Stomach (tissue), 9 donors: ENCODE data around the gene METAP2. TPM values are rescaled to one million over a fixed set of nuclear protein-coding genes. Genes with fewer than 3 reads are reported as not detected.

ENCODE experiments used
- DNase-seq, 2 donors: peaks; one replicate each; pipeline versions ENCODE4 v3.0.0 to v3.0.0-alpha.2; 2013 to 2019
- H3K27ac ChIP-seq, 5 donors: fragments of 200-600 bp in 4 of 5; sonication (generic) in 4 of 5; one replicate each; pipeline ENCODE4 v1.5.1; 2013 to 2019; ENCODE audit warnings: mild to moderate bottlenecking in 1 of 5, moderate library complexity in 1 of 5
- H3K27me3 ChIP-seq, 3 donors: fragments of 200-600 bp; sonication (generic); one replicate each; pipeline ENCODE4 v1.5.1; 2017 to 2019; ENCODE audit warnings: mixed run types in 1 of 3
- H3K36me3 ChIP-seq, 4 donors: fragments of 200-600 bp; sonication (generic); 1 replicate in 3 of 4; 2 replicates in 1 of 4; pipeline ENCODE4 v1.5.1; 2016 to 2019
- H3K4me1 ChIP-seq, 4 donors: fragments of 200-600 bp; sonication (generic); one replicate each; pipeline ENCODE4 v1.5.1; 2016 to 2019
- H3K4me3 ChIP-seq, 4 donors: fragments of 200-600 bp; sonication (generic) in 3 of 4; one replicate each; pipeline ENCODE4 v1.5.1; 2016 to 2019; ENCODE audit warnings: mild to moderate bottlenecking in 1 of 4
- H3K9me3 ChIP-seq, 4 donors: fragments of 200-600 bp; sonication (generic); one replicate each; pipeline ENCODE4 v1.5.1; 2016 to 2019
- EP300 ChIP-seq: sonication (generic); formaldehyde crosslinking; IDR thresholded peaks from one replicate; pipeline ENCODE4 v1.6.1; 2017; ENCODE audit warnings: antibody characterized with exemption
- POLR2A ChIP-seq, 4 donors: fragments of 450-650 bp; IDR thresholded peaks; one replicate each; pipeline ENCODE4 v1.6.1; 2016; ENCODE audit warnings: antibody characterized with exemption in 4 of 4, control low read depth in 2 of 4, mild to moderate bottlenecking in 1 of 4, moderate library complexity in 1 of 4
- POLR2AphosphoS5 ChIP-seq, 3 donors: sonication (generic); formaldehyde crosslinking; IDR thresholded peaks; one replicate each; pipeline ENCODE4 v1.6.1; 2016; ENCODE audit warnings: antibody characterized with exemption in 3 of 3
- WGBS, 5 donors: extraction: QIAGEN DNeasy Blood & Tissue Kit in 3 of 5; methylation state at CpG; one replicate each; pipeline versions ENCODE4 v1.1.5 to v1.1.7; 2013 to 2018; 5-methylcytosine and 5-hydroxymethylcytosine counted together
- intact Hi-C: fragments of 100-400 bp; cut with DNase I; formaldehyde crosslinking; loops from one replicate; pipeline ENCODE4 v1.15.1; 2023; ENCODE audit warnings: low total_unique reads
- polyA plus RNA-seq, 3 donors: library from polyadenylated mRNA; stranded (reverse); fragments of 200-250 nt; gene quantifications; one replicate each; pipeline ENCODE4 v1.2.3, GENCODE V29; 2013
- total RNA-seq, 5 donors: library from RNA; depleted of rRNA; stranded (reverse); fragments of >200 nt; gene quantifications; one replicate each; pipeline versions ENCODE4 v1.1.0 to v1.2.3, GENCODE V29; 2014 to 2016
- TF ChIP-seq, protein P1 (sequence below), 7 experiments: fragments of 450-650 bp in 4 of 7; fragments of 200-600 bp in 3 of 7; sonication (generic) in 3 of 7; IDR thresholded peaks; one replicate each; pipeline ENCODE4 v1.5.1; 2016 to 2019; ENCODE audit warnings: antibody characterized with exemption in 7 of 7, control low read depth in 2 of 7, mild to moderate bottlenecking in 1 of 7
- donor health status: healthy with polysubstance abuse.
- donor health status: Bipolar disorder and iron deficiency.
- donor health status: healthy.

METAP2 gene
- total and polyA plus RNA-seq, 8 donors, result 14.0 to 111 (median 43.6) TPM

DNA sequence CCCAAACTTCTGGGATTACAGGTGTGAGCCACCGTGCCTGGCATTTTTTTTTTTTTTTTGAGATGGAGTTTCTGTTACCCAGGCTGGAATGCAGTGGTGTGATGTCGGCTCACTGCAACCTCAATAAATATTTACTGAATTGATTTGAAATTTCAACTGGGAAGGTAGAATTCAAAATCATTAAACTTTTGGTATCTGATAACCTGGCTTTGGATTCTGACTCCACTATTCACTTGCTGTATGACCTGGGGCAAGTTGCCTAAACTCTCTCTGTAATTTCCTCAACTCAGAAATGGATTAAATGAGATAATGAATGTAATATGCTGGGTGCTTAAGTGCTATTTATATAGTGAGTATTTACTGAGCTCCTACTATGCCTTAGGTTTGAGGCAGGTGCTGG lies 8.7 kb upstream of the METAP2 start:
- intact Hi-C loops, result no loop called here
- Histone ChIP-seq H3K4me3 (no peak overlapping the region), H3K9me3 (no peaks in the 10 kb centered on the region), H3K27ac (no peak overlapping the region), H3K4me1 (no peaks in the 10 kb centered on the region), H3K36me3 (no peaks in the 10 kb centered on the region), H3K27me3 (no peaks in the 10 kb centered on the region)
- DNase-seq, result no peak
- 24 to 50% (median 32%) methylated on average over 2 of the region's 2 CpGs for WGBS, 5 donors
- TF ChIP-seq EP300, result no peak
- no peak for TF ChIP-seq POLR2A (IDR thresholded peaks at IDR 0.05)
- no peak for TF ChIP-seq POLR2AphosphoS5 (IDR thresholded peaks at IDR 0.05)
- TF ChIP-seq, protein P1, sequence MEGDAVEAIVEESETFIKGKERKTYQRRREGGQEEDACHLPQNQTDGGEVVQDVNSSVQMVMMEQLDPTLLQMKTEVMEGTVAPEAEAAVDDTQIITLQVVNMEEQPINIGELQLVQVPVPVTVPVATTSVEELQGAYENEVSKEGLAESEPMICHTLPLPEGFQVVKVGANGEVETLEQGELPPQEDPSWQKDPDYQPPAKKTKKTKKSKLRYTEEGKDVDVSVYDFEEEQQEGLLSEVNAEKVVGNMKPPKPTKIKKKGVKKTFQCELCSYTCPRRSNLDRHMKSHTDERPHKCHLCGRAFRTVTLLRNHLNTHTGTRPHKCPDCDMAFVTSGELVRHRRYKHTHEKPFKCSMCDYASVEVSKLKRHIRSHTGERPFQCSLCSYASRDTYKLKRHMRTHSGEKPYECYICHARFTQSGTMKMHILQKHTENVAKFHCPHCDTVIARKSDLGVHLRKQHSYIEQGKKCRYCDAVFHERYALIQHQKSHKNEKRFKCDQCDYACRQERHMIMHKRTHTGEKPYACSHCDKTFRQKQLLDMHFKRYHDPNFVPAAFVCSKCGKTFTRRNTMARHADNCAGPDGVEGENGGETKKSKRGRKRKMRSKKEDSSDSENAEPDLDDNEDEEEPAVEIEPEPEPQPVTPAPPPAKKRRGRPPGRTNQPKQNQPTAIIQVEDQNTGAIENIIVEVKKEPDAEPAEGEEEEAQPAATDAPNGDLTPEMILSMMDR (IDR thresholded peaks at IDR 0.05), result no peak

DNA sequence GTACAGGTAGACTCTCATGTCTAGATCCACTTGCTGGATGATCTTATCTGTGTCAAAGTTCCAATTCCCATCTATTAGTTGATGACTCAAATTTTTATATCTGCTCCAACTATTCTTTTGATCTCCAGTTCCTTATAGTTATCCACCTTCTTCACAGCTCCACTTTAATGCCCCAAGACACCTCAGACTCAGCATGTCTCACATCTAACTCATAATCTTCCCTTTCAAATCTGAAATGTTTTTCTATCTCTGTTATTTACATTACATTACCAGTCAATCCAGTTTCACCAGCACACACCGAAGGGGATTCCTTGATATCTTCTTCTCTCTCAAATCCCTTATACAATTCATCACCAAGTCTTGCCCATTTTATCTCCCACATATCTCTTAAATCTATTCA lies 3.7 kb upstream of the METAP2 start:
- Histone ChIP-seq H3K4me3 (no peak overlapping the region), H3K4me1 (peaks cover 7 to 16% (median 15%) of the 10 kb centered on the region in 4 donors), H3K36me3 (no peaks in the 10 kb centered on the region), H3K9me3 (no peaks in the 10 kb centered on the region), H3K27ac (no peak overlapping the region), H3K27me3 (no peaks in the 10 kb centered on the region)
- no peak for DNase-seq
- TF ChIP-seq POLR2AphosphoS5 (IDR thresholded peaks at IDR 0.05), result no peak
- TF ChIP-seq, protein P1 (IDR thresholded peaks at IDR 0.05), result no peak
- no peak for TF ChIP-seq POLR2A (IDR thresholded peaks at IDR 0.05)
- TF ChIP-seq EP300, result no peak
- intact Hi-C loops, result no loop called here
- WGBS, 5 donors, result 30 to 65% (median 47%) methylated on average over 1 of the region's 1 CpG

DNA sequence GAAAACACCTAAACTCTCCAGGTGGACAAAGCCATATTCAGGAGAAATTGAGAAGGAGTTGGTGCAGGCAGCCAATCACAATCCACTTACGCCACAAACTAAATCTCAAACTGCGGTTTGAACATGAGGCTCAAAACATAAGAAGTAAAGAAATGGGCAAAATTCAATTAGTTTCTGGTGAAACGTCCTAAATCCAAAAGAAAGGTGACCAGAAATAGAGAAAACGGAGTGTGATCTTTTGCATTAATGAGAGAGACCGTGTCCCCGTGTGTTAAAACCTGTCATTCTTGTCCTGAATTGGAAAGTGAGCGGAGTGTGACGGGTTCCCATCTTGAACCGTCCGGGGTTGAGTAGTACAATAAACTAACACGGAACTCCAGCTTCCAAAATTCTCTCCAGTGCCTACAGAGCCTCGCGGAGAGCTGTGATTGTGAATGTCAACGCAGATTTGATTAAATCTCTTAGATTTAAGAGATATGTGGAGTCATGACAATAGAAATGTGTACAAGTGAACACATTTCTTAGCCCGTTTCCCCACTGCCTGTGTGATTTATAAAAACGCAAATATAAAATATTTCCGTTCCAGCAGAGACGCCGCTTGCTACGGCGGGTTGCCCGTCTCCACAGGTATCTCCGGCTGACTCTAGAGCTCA lies 595 bp upstream of the METAP2 start:
- TF ChIP-seq EP300, result no peak
- intact Hi-C loops, result no loop called here
- peak overlapping the region; percentile 75 to 97 (median 91) for H3K27ac ChIP-seq
- DNase-seq, result peak; percentile 36 to 76
- peaks cover 11 to 41% (median 32%) of the 10 kb centered on the region in 4 donors for H3K4me1 ChIP-seq
- peak overlapping the region; percentile 64 to 98 (median 93) for H3K4me3 ChIP-seq
- no peaks in the 10 kb centered on the region for H3K9me3 ChIP-seq
- WGBS, 5 donors, result 0 to 1% (median 0%) methylated on average over 23 of the region's 23 CpGs
- no peaks in the 10 kb centered on the region for H3K27me3 ChIP-seq
- peaks cover 2 to 24% (median 24%) of the 10 kb centered on the region in 4 donors for H3K36me3 ChIP-seq

DNA sequence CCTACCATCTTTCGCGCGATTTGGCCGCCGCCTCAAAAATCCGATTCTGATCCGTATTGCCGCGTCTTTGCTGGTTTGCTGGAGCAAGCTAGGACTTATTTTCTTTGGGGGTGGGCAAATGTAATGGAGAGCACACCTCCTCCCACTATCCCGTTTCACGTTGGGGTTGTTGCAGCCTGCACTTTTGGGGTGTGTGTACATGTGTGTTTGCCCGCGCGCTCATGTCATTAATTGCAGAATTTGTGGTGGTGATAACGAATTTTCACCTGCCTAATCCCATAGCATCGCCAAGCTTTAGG lies 657 bp downstream of the METAP2 start:
- Histone ChIP-seq H3K4me3 (peak overlapping the region; percentile 64 to 98 (median 93)), H3K27ac (peak overlapping the region in 4 of 5 donors; percentile 80 to 97 (median 92)), H3K4me1 (peaks cover 11 to 54% (median 38%) of the 10 kb centered on the region in 4 donors), H3K36me3 (peaks cover 8 to 37% (median 36%) of the 10 kb centered on the region in 4 donors), H3K9me3 (no peaks in the 10 kb centered on the region), H3K27me3 (no peaks in the 10 kb centered on the region)
- 0 to 2% (median 1%) methylated on average over 16 of the region's 16 CpGs for WGBS, 5 donors
- intact Hi-C loops, result no loop called here
- DNase-seq, result no peak
- TF ChIP-seq POLR2AphosphoS5 (IDR thresholded peaks at IDR 0.05) (no peak), POLR2A (IDR thresholded peaks at IDR 0.05) (no peak), EP300 (no peak)
- TF ChIP-seq, protein P1 (IDR thresholded peaks at IDR 0.05), result no peak

DNA sequence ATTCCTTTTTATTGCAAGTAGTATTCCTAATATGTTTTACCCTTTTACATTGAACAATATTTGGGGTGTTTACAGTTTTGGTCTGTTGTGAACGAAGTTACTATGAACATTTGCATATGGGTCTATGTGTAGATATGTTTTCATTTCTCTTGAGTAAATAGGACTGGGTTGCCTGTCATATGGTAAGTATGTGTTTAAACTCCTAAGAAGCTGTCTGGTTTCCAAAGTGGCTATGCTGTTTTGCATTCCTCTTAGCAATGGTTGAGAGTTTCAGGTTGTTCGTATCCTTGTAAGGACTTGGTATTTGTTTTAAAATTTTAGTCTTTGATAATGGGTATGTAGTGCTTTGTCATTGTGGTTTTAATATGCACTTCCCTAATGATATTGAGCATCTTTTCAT lies 6.3 kb downstream of the METAP2 start:
- H3K4me3 ChIP-seq, result no peak overlapping the region
- DNase-seq, result no peak
- peaks cover 9 to 76% (median 43%) of the 10 kb centered on the region in 4 donors for H3K4me1 ChIP-seq
- peaks cover 10 to 61% (median 57%) of the 10 kb centered on the region in 4 donors for H3K36me3 ChIP-seq
- TF ChIP-seq EP300, result no peak
- no peak for TF ChIP-seq POLR2AphosphoS5 (IDR thresholded peaks at IDR 0.05)
- 58 to 80% (median 77%) methylated on average over 2 of the region's 2 CpGs for WGBS, 5 donors
- no peaks in the 10 kb centered on the region for H3K27me3 ChIP-seq
- no peak overlapping the region for H3K27ac ChIP-seq
- no peaks in the 10 kb centered on the region for H3K9me3 ChIP-seq
- intact Hi-C loops, result no loop called here
